HG03159 (cell line): Measurements from ENCODE around the gene C16orf86.
A peak's percentile ranks its signal among the peaks of the same experiment; 100 is the strongest.

Source experiments
- ATAC-seq: cut with Tn5 transposase; IDR thresholded peaks from one replicate; pipeline ENCODE4 v1.9.1; 2021; ENCODE audit warnings: mild to moderate bottlenecking, moderate library complexity; ENCODE audit not compliant: unreplicated experiment

The C16orf86 gene, protein sequence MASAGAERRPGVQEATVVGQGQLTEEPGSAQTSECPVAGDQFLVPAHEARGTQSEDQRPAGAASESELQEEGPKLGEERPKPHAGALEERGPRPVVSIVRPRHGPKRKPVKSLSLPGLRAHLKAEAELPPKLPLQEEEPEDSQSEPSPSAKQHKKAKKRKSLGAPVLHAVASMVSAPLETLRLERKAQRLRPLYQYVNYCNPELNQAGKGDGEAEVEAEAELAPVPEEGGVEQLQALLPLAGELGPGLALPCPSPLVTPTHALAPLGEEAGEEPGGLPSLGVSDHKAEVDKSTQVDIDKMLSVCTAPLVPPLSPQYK

DNA sequence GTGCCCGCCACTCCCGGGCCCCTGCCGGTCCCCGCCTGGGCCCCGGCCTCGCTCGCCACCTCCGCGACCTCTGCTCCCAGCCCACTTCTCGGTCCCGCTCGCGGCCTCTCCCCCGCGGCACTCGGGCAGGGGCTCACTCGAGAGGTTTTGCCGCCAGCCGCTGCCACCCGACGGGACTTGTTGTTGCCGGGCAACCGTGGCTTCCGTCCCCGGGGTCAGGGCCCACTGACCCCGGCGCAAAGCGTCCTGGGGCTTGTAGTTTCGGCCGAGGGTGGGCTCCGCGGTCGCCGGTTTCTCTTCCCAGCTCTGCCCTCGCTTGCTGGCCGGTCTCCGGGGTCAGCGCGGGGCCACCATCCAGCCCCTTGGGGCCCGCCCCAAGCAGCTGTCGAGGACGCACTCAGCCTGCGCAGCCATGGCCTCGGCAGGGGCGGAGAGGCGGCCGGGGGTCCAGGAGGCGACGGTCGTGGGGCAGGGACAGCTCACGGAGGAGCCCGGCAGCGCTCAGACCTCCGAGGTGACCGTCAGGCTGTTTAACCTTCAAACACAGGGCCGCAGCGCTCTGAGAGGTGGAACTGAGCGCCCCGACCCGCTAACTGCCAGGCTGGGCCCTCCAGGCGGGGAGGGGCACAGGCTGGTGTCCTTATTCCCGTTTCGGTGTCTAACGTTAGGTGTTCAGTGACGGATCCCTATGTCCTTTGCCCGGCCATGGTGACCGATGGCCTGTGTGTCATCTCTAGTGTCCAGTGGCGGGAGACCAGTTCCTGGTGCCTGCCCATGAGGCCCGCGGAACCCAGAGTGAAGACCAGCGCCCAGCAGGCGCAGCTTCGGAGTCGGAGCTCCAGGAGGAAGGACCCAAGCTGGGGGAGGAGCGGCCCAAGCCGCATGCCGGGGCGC, at the start of gene C16orf86, which contains the start of gene ENKD1:
C16orf86 (plus strand) TSS at position 256 of the 894 bp plus-strand sequence; CDS start at position 413, 157 bp downstream.
ENKD1 (minus strand) TSS at position 192 of the 894 bp plus-strand sequence. CDS start 308 bp downstream, outside the sequence.
- peak; percentile 48 for ATAC-seq

DNA sequence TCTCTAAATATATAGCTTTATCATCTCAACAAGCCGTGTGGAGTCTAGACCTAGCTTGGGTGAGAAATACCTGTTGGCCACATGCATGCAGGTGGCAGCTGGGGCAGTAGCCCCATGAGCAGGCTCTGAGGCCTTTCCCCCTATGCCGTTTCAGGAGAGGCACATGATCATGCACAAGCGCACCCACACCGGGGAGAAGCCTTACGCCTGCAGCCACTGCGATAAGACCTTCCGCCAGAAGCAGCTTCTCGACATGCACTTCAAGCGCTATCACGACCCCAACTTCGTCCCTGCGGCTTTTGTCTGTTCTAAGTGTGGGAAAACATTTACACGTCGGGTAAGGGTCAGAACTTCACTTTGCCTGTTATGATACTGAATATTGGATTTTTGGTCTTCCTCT, 38.4 kb upstream of the C16orf86 start:
- no peak for ATAC-seq

DNA sequence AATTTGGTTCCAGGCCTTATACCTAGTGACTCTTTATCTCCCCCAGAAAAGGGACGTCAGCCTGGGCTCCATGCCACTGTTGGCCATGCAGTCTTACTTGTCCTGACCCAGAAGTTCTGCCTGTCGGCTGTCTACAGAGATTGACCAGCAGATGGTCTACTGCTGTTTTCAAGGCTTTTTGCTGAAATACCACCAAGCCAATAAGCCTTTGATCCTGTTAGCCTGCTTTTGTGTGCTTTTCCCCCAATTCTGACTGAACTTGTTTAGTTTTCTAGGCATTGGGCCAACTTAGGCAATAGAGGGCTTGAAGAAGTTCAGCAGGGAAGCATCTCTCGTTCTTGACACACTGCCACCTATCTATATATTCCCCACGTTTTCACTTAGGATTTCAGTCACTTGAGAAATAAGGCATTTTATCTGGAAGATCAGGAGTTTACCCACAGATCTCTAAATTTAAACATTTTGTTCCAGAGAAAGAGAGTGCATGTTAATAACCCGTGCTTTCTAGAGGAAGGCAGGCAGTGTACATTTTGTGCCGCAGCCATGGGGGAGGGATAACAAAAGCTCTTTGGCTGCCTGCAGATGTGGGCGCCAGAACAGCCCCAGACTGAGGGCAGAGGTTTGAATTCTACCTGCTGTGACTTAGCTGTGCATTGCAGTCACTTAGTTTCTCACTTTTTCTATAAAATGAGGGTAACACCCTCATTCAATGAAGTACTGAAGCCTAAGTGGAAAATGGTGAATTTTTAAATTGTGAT, 34.0 kb upstream of the C16orf86 start:
- ATAC-seq = no peak

DNA sequence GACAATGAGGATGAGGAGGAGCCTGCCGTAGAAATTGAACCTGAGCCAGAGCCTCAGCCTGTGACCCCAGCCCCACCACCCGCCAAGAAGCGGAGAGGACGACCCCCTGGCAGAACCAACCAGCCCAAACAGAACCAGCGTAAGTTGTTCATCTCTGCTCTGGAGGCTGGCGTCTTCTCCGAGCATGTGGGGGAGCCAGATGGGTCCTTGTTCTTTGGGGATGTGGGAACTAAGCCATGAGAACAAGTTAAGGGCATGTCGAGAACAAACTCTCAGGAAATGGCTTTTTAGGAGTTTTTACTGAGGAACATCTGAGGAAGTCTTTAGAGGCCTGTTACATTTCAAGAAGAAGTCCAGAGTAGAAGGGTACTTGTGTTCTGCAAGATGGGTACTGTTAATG, 29.9 kb upstream of the C16orf86 start:
- ATAC-seq = no peak

DNA sequence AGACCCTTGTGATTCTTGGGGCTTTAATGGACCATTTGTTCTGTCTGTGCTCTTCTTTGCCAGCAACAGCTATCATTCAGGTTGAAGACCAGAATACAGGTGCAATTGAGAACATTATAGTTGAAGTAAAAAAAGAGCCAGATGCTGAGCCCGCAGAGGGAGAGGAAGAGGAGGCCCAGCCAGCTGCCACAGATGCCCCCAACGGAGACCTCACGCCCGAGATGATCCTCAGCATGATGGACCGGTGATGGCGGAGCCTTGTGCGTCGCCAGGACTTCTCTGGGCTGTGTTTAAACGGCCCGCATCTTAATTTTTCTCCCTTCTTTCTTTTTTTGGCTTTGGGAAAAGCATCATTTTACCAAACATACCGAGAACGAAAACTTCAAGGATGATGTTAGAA, 29.0 kb upstream of the C16orf86 start:
- ATAC-seq = no peak

DNA sequence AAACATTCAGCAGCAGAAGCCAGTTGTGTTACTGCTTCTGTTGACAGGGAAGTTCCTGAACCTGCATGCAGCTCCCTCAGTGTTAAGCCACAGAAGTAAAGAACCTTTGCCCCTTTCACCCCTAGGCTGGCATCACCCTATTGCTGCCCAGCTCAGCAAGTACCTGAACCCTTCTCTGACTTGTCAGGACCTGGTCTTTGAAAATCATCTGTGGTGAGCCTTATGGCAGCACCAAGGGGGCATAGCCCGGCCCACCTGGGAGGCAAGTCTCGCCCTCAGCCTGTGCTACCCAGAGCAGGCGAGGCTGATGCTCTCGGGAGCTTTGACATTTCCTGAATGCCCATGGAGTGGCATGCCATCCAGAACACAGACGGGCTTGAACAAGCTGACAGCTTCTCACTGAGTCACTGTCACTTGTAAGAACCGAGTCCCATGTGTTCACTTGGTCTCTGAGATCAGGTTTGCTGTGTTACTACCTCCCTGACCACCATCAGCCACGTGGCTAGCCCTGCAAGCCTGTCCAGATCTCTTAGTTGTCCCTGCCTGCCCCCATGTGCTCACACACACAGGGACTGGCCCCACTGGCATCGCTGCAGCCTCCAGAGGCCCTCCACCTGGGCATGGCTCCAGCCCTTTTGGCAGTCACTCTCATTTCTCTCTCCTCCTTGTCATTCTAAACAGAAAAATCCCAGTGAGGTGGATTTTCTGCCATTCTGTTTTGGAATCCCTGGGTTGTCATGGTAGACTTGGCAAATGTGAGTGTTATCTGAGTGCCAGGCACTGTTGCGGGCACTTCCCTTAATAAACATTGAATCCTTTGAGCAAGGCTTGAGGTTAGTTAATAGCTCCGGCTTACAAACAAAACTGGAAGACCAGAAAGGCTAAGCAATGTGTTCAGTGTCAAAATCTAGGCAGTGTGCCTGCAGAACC, 24.6 kb upstream of the C16orf86 start:
- no peak for ATAC-seq

DNA sequence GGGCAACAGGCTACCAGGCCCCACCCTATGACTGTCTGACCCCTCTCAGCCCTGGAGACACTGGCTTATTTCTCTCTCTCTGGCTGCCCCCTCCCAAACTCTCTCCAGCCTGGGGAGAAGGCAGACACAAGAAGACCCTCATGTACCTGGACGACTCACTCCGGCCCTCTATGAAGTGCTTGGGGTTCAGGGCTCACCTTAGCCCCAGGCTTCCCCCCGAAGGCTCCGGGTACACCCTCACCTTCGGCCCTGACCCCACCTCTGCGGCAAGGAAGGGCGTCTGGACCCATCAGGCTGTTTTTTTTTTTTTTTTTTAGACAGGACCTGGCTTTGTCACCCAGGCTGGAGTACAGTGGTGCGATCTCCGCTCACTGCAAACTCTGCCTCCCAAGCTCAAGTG, 22.6 kb upstream of the C16orf86 start:
- ATAC-seq = no peak

DNA sequence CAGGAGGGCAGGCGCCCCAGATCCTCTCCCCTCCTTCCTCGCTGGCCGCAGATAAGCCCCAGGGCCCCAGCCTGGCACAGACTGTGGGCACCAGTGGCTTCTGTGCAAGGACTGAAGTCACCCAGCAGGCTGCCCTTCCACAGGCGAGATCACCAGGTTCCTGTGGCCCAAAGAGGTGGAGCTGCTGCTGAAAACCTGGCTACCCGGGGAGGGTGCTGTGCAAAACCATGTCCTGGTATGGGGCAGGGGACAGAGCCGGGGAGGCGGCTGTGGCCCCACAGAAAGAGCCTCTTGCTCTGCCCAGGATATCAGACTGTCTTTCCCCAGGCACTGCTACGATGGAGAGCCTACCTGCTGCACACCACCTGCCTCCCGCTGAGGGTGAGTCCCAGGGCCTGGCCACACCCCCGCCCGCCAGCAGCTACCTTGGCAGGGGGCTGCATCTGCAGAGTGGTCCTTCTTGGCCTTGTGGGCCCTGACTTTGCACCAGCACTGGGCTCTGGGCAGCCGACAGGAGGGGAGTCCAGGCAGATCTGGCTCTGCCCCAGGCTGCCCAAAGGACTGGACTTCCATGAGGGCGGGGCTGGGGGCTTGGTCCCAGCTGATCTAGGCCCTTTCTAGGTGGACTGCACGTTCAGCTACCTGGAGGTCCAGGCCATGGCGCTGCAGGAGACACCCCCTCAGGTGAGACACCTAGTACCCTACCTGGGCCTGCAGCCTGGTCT, 21.1 kb upstream of the C16orf86 start:
- ATAC-seq = peak; percentile 23

DNA sequence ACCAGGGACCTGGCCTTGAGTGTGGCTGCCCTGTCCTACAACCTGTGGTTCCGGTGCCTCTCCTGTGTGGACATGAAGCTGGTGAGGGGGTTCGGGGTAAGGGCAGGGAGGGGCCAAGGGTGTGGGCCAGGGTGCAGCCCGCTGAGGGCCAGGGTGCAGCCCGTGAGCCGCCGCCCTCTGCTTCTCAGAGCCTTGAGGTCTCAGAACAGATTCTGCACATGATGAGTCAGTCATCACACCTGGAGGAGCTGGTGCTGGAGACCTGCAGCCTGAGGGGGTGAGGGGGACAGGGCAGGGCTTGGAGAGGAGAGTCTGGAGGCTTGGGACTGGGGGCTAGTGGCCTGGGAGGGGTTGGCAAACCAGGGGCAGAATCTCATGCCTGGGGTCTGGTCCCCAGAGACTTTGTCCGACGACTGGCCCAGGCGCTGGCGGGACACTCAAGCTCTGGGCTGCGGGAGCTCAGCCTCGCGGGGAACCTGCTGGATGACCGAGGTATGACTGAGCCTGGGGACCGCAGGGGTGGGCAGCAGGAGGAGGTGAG, 19.4 kb upstream of the C16orf86 start:
- ATAC-seq = no peak

DNA sequence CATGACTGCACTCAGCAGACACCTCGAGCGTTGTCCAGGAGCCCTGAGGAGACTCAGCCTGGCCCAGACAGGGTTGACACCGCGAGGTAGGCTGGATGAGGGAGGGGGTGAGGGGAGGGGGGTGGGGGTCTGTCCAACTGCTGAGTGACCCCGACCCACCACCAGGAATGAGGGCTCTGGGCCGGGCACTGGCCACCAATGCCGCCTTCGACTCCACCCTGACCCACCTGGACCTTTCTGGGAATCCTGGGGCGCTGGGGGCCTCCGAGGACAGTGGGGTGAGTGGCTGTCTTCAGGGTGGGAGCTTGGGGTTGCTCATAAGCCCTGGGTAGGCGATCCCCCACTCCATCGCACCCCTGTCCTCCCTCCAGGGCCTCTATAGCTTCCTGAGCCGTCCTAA, 18.9 kb upstream of the C16orf86 start:
- ATAC-seq = no peak

DNA sequence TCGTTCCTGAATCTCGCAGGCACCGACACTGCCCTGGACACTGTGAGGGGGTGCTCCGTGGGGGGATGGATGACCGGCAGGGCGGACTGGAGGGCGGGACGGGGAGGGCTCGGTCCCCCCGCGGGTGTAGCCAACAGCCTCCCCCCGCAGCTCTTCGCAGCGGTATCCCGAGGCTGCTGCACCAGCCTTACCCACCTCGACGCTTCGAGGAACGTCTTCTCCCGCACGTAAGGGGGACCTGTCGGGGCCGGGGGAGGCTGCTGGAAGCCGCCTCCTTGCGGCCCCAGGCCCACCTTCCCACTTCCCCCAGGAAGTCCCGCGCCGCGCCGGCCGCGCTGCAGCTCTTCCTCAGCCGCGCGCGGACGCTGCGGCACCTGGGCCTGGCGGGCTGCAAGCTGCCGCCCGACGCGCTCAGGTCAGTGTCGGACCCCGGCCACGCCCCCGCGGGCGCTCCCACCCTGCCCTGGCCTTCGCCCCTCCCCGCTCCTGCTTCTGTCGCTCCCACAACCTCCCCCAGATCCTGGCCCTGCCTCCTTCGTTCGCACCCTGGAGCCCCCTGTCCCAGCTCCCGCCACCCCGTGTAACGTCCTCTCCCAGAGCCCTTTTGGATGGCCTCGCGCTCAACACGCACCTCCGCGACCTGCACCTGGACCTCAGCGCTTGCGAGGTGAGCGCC, 18.4 kb upstream of the C16orf86 start:
- no peak for ATAC-seq

DNA sequence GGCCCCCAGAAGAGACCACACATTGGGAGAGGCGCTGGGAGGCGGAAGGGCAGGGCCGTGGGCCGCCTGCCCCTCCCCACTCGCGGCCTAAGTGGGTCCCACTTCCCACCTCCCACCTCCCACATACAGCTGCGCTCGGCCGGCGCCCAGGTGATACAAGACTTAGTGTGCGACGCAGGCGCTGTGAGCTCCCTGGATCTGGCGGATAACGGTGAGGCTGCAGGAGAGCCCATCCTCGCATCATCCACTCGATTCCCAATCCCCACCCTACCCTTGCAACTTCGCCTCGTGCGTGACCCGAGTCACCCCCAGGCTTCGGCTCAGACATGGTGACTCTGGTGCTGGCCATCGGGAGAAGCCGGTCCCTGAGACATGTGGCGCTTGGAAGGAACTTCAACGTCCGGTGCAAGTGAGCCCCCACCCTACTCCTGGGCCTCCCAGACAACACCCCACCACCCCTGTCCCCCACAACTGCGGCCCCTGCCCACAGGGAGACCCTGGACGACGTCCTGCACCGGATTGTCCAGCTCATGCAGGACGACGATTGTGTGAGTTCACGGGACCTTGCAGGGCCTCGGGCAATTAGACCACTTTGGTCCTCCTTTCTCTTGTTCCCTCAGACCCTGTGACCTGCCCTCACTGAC, 17.7 kb upstream of the C16orf86 start:
- no peak for ATAC-seq

DNA sequence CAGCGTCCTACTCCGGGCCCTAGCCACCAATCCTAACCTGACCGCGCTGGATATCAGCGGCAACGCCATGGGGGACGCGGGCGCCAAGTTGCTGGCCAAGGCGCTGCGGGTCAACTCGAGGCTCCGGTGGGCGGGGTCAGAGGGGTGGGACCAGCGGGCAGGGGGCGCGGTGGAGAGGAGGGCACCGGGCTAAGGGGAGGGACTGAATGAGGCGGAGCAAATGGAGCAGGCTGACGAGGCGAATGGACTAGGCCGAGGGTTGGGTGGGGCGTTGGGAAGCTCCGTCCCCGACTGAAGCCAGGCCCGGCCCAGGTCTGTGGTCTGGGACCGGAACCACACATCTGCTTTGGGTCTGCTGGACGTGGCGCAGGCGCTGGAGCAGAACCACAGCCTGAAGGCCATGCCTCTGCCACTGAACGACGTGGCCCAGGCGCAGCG, 17.1 kb upstream of the C16orf86 start:
- no peak for ATAC-seq

DNA sequence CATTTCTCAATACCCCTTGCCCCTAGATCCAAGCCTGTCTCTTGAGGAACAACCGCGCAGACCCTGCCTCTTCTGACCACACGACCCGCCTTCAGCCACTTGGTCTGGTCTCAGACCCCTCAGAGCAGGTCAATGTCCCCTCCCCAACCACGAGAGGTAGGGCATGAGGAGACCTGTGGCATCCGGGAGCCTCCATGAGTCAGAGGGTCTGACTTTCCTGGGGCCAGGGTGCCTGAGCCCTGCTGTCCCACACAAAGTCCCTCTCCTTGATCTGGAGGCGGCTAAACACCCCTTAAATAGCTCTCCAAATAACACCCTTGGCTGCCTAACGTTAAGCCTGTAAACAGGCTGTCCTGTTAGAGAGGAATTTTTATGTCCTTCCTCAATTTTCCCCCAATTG, 16.6 kb upstream of the C16orf86 start:
- ATAC-seq = no peak

DNA sequence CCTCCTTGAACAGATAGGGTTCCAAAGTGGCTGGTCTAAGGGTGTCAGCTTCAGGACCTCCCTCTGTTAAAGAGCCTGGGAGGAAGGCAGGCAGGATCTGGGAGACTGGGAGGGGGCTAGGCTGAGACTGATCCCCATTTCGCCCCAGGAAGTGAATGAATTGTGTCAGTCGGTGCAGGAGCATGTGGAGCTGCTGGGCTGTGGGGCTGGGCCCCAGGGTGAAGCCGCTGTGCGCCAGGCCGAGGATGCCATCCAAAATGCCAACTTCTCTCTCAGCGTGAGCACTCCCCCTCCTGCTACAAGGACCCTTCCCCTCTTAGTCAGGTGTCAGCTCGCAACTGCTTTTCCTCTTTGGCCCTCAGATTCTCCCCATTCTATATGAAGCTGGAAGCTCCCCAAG, 15.6 kb upstream of the C16orf86 start:
- ATAC-seq = no peak

DNA sequence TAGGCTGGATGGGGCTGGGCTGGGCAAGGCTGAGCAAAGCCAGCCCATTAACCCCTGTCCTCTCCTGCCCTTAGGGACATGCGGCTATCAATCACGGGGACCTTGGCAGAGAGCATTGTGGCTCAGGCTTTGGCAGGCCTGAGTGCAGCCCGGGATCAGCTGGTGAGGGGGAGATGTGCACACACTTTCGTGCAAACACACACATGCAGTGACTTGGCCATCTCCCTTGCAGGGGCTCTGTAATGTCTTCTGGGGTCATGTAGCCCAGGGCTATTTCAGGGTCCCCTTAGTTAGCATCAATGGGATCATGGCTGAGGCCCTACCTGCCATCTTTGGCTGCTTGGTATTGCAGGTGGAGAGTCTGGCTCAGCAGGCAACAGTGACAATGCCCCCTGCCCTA, 14.8 kb upstream of the C16orf86 start:
- ATAC-seq = no peak

DNA sequence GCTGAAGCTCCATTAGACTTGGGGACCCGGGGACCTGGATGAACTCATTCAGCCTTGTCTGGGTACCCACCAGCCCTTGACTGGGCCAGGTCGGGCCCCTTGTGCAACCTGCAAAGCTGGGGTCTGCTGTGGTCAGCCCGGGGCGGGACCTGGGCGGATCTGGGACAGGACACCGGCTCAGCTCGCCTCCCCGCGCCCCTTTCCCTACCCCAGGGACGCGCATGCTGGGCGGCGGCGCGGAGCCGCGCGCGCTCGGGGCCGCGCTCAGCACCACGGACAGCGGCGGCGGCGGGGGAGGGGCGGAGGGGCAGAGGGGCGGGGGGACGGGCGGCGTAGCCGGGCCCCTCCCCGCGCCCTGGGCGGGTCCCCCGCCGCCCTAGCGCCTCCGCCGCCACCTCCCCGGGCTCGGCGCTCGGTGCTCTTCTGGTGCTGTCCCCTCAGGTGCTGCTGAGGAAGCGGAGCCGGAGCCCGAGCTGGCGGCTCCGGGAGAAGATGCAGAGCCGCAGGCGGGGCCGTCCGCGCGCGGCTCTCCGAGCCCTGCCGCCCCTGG, 14.0 kb upstream of the C16orf86 start:
- ATAC-seq = no peak
